Natural killer cell (primary cell): ENCODE data around the gene ATP8A1. TPM values are rescaled to one million over a fixed set of nuclear protein-coding genes. Genes with fewer than 3 reads are reported as not detected.
A peak's percentile ranks its signal among the peaks of the same experiment; 100 is the strongest.

Experiments used
- ATAC-seq, 3 donors: fragments of 150-1000 bp in 2 of 3; fragments of 200-7000 bp in 1 of 3; cut with Tn5 transposase; 1 replicate in 1 of 3; 2 replicates in 2 of 3; pipeline ENCODE4 v1.10.0; 2021; ENCODE audit warnings: mild to moderate bottlenecking in 2 of 3, moderate library complexity in 2 of 3
- DNase-seq, 2 donors: peaks; one replicate each; pipeline versions ENCODE4 v3.0.0 to v3.0.0-alpha.2; 2013 to 2021; ENCODE audit warnings: mixed read lengths in 1 of 2
- H3K27ac ChIP-seq: one replicate; pipeline ENCODE4 v1.5.1; 2013; ENCODE audit warnings: mild to moderate bottlenecking, low read length
- H3K27me3 ChIP-seq: one replicate; pipeline ENCODE4 v1.6.1; 2013; ENCODE audit warnings: low read length; ENCODE audit not compliant: control insufficient read depth, insufficient read depth
- H3K36me3 ChIP-seq: one replicate; pipeline ENCODE4 v1.6.1; 2013; ENCODE audit warnings: low read length; ENCODE audit not compliant: control insufficient read depth, insufficient read depth
- H3K4me1 ChIP-seq: one replicate; pipeline ENCODE4 v1.6.1; 2013; ENCODE audit warnings: low read length; ENCODE audit not compliant: control insufficient read depth, insufficient read depth
- H3K4me3 ChIP-seq: one replicate; pipeline ENCODE4 v1.5.1; 2013; ENCODE audit warnings: low read length
- H3K9me3 ChIP-seq: one replicate; pipeline ENCODE4 v1.6.1; 2013; ENCODE audit warnings: low read length; ENCODE audit not compliant: control insufficient read depth, insufficient read depth
- H3K27ac Mint-ChIP-seq, 2 donors: one replicate each; pipeline ENCODE4 v1.8.0; 2022; ENCODE audit warnings: mild to moderate bottlenecking in 2 of 2, mixed read lengths in 2 of 2, moderate library complexity in 1 of 2
- H3K27me3 Mint-ChIP-seq, 2 donors: one replicate each; pipeline ENCODE4 v1.8.0; 2022; ENCODE audit warnings: low read depth in 2 of 2, mixed read lengths in 2 of 2
- H3K36me3 Mint-ChIP-seq: one replicate; pipeline ENCODE4 v1.8.0; 2022; ENCODE audit warnings: mixed read lengths
- H3K4me1 Mint-ChIP-seq, 2 donors: one replicate each; pipeline ENCODE4 v1.8.0; 2022; ENCODE audit warnings: mixed read lengths in 2 of 2
- H3K4me3 Mint-ChIP-seq: one replicate; pipeline ENCODE4 v1.8.0; 2022; ENCODE audit warnings: mild to moderate bottlenecking, moderate library complexity, mixed read lengths
- H3K9me3 Mint-ChIP-seq, 2 donors: one replicate each; pipeline ENCODE4 v1.8.0; 2022; ENCODE audit warnings: mixed read lengths in 2 of 2
- WGBS: methylation state at CpG from one replicate; pipeline ENCODE4 v1.1.7; 2013; ENCODE audit warnings: missing lambda C conversion rate; ENCODE audit not compliant: insufficient coverage; 5-methylcytosine and 5-hydroxymethylcytosine counted together
- intact Hi-C: fragments of 100-400 bp; cut with micrococcal nuclease; formaldehyde crosslinking; loops from one replicate; pipeline ENCODE4 v1.14.2; 2022
- total RNA-seq, 4 donors: library from RNA; stranded (reverse); fragments of 120-200 nt in 1 of 4; gene quantifications; one replicate each; pipeline versions ENCODE4 v1.2.3 to v1.2.4, GENCODE V29; 2013 to 2022
- TF ChIP-seq, protein P1 (sequence below): fragments of 200-600 bp; IDR thresholded peaks from one replicate; pipeline ENCODE4 v1.8.0; 2022; ENCODE audit warnings: antibody characterized with exemption

ATP8A1 gene
- total RNA-seq, 3 donors from 2014 or later (not counting 1 experiment from before 2014, with no cell fraction given) = 84.8 to 156 (median 147) TPM

DNA sequence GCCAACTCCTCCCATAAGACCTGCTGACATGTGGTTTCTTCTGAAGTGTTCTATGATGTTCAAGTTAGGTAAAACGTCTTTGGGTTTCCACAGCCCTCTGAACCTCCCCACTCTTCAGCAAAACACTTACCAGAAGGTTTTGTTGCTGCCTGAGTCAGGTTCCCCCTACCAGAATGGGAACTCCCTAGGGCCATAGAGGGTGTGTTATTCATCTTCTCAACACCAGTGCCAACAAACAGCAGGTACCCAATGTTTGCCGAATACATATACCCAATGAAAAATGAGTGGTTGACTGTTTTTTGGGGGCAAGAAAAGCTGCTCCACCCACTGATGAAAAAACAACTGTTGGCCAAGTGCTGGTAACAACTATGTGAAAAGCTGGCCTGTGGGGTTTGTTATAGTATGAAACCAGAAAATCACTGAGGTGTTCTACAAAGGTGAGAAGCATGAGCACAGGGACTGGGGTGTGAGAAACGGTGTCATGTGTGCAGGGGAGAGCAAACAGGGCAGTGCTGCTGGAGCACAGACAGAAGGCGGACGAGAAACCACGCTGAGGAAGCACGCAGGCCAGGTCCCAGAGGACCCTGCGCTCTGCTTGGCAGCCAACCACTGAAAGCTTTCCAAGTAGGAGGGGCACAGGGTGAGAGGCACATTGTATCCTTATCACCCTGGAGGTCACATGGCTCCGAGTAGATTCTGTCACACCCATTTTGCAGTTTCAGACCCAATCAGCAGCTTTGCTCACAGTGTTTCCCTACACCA is 28.8 kb downstream of the ATP8A1 start:
- WGBS = 10% methylated on average over 8 of the region's 9 CpGs

DNA sequence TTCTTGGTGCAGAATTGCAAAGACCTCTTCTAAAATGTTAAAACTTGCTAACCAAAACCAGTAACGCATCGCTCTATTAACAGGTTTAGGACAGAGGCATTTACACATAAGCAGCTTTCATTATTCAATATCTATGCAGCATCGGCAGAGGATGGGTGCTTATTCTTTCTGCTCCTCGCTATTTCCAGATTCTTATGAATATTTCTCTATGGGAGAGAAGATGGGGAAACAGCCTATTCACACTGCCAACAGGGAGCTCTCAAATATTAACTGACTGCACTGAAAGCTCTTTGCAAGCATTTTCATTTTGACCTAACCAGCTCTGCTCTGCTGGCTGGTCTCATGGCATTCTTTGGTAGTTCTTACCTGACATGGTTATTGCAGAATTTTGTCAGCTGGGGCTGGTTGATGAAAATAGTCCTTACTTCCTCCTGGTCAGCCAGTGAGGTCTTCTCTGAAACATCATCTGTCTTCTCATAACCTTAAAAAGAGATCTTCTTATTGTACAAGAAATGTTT is 30.2 kb downstream of the ATP8A1 start:
- Mint-ChIP-seq H3K4me3 (no peak overlapping the region), H3K4me1 (peaks cover 52 to 64% of the 10 kb centered on the region in 2 donors), H3K36me3 (peaks cover 14% of the 10 kb centered on the region), H3K27me3 (no peaks in the 10 kb centered on the region), H3K9me3 (no peaks in the 10 kb centered on the region), H3K27ac (peak overlapping the region; percentile 19 to 87)
- no peak for ATAC-seq
- TF ChIP-seq, protein P1, sequence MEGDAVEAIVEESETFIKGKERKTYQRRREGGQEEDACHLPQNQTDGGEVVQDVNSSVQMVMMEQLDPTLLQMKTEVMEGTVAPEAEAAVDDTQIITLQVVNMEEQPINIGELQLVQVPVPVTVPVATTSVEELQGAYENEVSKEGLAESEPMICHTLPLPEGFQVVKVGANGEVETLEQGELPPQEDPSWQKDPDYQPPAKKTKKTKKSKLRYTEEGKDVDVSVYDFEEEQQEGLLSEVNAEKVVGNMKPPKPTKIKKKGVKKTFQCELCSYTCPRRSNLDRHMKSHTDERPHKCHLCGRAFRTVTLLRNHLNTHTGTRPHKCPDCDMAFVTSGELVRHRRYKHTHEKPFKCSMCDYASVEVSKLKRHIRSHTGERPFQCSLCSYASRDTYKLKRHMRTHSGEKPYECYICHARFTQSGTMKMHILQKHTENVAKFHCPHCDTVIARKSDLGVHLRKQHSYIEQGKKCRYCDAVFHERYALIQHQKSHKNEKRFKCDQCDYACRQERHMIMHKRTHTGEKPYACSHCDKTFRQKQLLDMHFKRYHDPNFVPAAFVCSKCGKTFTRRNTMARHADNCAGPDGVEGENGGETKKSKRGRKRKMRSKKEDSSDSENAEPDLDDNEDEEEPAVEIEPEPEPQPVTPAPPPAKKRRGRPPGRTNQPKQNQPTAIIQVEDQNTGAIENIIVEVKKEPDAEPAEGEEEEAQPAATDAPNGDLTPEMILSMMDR = no peak
- H3K27ac ChIP-seq = peak overlapping the region; percentile 60
- peaks cover 17% of the 10 kb centered on the region for H3K4me1 ChIP-seq
- no peaks in the 10 kb centered on the region for H3K9me3 ChIP-seq
- H3K27me3 ChIP-seq = no peaks in the 10 kb centered on the region
- no peak for DNase-seq
- WGBS = 100% methylated on average over 4 of the region's 4 CpGs
- intact Hi-C loops = loop anchor here (5.0 kb wide), 1 partner anchor 46 kb away; no protein-coding TSS in a partner anchor
- H3K36me3 ChIP-seq = peaks cover 14% of the 10 kb centered on the region
- no peak overlapping the region for H3K4me3 ChIP-seq

More for the DNA sequence above, 28.8 kb downstream of the ATP8A1 start:
- Histone ChIP-seq H3K4me3 (no peak overlapping the region), H3K27ac (peak overlapping the region; percentile 60), H3K9me3 (no peaks in the 10 kb centered on the region), H3K36me3 (peaks cover 12% of the 10 kb centered on the region), H3K27me3 (no peaks in the 10 kb centered on the region), H3K4me1 (peaks cover 17% of the 10 kb centered on the region)
- Mint-ChIP-seq H3K4me3 (peak overlapping the region; percentile 42), H3K36me3 (peaks cover 7% of the 10 kb centered on the region), H3K4me1 (peaks cover 62 to 69% of the 10 kb centered on the region in 2 donors), H3K27me3 (no peaks in the 10 kb centered on the region), H3K9me3 (no peaks in the 10 kb centered on the region), H3K27ac (peak overlapping the region; percentile 83 to 87)
- intact Hi-C loops = loop anchor here (1.0 to 5.0 kb wide), 3 partner anchors 15 to 44 kb away; partner anchors contain the start of gene ATP8A1
- peak; percentile 82 to 88 (median 83) for ATAC-seq
- TF ChIP-seq, protein P1 = no peak
- DNase-seq = peak; percentile 37 to 87

DNA sequence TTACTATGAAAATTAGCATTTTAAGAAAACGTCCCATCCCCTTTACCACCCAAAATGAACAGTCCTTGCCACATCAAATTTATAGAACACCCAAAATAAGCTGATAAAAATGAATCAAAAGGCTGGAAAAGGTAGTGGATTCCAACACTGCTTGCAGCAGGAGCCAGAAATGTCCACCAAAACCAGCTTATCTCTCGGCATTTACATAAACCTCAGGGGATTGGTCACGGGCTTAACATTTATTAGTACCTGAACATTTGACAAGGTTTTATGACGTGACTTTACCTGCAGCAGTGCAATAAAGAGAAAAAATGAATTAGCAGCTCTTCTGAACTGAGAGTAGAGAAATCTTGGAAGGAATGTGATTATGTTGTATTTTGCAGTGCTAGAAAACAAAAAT is 31.6 kb downstream of the ATP8A1 start:
- no peaks in the 10 kb centered on the region for H3K27me3 ChIP-seq
- H3K9me3 ChIP-seq = no peaks in the 10 kb centered on the region
- no peak overlapping the region for H3K4me3 ChIP-seq
- intact Hi-C loops = loop anchor here (5.0 kb wide), 1 partner anchor 47 kb away; no protein-coding TSS in a partner anchor
- no peak for ATAC-seq
- H3K27ac ChIP-seq = no peak overlapping the region
- H3K27ac Mint-ChIP-seq = no peak overlapping the region
- H3K36me3 Mint-ChIP-seq = peaks cover 14% of the 10 kb centered on the region
- peaks cover 26% of the 10 kb centered on the region for H3K36me3 ChIP-seq
- TF ChIP-seq, protein P1 = no peak
- H3K27me3 Mint-ChIP-seq = no peaks in the 10 kb centered on the region
- WGBS = 97% methylated on average over 3 of the region's 4 CpGs
- no peak overlapping the region for H3K4me3 Mint-ChIP-seq
- H3K4me1 ChIP-seq = peaks cover 17% of the 10 kb centered on the region
- peaks cover 38 to 57% of the 10 kb centered on the region in 2 donors for H3K4me1 Mint-ChIP-seq
- no peaks in the 10 kb centered on the region for H3K9me3 Mint-ChIP-seq
- DNase-seq = no peak
